Measurements from ENCODE around the gene KIAA0753. TPM values are rescaled to one million over a fixed set of nuclear protein-coding genes. Genes with fewer than 3 reads are reported as not detected.

Gene KIAA0753
- total RNA-seq, 1 donor from 2014 or later = 42.1 TPM

DNA sequence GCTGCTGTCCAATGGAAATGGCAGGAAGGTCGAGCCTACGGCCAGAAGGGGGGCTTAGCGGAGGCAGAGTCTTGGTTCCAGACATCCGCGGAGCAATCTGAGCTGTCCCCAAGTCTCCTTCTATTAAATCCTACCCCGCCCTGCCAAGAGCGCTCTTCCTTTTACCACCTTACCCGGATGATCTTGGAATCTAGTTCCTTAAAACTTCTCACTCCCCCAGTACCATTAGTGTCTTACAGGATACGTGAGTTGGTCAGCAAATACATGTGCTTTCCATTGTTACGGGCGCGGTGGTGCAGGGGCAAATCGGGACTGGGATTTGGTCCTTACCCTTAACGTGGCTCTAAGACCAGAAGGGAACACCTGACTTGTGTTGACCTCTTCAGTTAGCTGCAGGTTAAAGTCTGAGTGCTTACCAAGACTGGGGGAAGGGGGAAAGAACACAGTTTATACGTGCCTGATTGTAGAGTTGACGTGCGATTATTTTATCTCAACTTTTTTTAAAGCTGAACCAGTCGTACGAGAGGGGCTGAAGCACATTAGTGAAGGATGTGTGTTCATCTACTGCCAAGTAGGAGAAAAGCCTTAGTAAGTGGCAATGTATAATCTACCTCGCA lies 844 bp upstream of the KIAA0753 start:
- no peak for DNase-seq (ENCODE audit: low spot score)

DNA sequence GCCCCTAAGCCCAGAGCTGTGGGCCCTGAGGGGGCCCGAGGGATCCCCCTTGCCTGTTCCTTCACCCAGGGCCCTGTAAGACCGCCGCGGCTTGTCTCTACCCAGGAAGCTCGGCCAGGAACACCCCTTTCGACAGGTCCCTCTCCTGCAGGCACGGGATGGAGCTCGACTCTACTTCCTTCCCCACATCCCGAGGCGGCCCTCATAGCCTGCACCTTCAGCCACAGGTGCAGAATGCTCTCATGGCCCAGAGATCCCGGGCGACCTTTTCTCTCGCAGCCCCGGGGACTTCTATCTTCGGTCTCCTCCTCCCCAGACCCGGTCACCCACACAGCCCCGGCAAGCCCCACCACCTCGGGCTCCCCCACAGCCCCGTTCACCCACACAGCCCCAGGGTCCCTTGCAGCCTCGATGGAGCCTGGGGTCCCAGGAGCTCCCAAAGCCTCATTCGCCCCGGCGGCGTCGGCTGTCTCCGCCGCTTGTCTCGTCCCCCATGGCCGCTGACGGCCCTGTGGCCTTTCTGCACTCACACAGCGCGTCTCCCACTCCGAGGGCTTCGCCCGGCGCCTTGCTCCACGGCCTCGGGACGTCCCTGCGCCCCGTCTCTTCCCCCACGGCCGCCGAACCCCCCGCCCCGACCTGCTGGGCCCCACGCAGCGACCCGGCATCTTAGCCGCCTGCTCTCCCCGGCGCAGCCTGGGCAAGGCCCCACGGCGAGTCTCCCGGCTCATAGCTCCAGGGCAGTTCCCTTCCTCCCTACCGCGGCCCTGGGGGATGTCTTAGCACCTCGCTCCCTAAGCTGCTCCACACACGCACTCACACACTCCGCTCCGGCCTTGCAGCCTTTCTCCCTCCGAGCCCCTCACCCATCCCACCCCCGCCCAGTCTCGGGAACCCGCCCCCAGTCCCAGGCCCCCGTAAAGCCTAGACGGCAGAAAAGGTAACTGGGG lies 650 bp downstream of the KIAA0753 start:
- peak; percentile 49 for DNase-seq (ENCODE audit: low spot score)

DNA sequence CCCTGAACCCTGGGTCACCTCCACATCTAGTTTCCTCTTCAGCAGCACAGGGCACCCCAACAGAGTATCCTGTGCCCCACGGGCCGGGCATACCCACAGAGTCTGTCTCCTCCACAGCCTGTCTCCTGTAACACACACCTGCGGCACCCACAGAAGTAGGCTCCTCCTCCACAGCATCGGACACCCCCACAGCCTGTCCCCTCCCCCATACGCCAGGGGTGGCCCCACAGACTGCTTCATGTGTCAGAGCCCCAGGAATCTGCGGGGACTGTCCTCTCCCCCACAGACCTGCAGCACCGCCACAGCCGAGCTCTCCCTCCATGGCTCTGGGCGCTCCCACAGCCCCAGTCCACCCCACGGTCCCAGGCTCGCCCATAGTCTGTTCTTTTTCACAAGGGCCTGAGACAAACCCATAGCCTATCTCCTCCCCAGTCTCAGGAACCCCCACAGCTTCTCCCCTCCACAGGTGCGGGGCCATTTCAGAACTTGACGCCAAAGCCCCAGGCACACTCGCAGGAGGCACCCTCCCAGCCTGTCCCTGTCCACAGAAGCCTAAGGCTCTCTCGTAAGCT lies 1.4 kb downstream of the KIAA0753 start:
- DNase-seq (ENCODE audit: low spot score) = no peak

DNA sequence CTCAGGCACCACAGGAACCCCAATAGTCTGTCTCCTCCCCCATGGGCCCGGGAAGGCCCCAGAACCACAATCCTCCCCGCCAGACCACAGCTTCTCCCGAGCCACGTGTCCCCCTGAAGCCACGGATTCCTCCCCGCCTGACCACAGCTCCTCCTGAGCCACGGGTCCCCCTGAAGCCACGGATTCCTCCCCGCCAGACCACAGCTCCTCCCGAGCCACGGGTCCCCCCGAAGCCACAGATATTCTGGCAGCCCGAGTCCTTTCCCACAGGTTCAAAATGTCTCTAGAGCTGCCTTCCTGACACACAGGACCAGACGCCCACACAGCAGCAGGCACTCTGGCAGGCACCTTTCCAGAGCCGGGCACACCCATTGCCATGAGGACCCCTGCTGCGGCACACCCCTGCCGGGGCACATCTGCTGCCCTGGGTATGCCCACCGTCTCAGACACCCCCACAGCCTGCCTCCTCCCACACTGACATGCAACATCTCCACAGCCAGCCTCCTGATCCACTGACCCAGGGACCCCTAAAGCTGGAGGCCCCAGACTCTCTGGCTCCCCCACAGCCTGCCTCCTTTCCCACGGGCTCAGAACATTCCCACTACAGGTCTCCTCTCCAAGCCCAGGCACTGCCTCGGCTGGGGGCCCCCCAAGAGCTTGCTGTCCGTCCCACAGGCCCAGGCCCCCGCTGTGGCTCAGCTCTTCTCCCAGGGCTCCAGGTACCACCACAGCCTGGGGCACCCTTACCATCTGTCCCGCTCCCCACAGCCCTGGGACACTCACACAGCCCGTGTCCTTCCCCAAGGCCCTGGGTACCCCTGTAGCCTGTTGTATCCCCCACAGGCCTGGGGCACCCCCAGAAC lies 2.2 kb downstream of the KIAA0753 start:
- no peak for DNase-seq (ENCODE audit: low spot score)

DNA sequence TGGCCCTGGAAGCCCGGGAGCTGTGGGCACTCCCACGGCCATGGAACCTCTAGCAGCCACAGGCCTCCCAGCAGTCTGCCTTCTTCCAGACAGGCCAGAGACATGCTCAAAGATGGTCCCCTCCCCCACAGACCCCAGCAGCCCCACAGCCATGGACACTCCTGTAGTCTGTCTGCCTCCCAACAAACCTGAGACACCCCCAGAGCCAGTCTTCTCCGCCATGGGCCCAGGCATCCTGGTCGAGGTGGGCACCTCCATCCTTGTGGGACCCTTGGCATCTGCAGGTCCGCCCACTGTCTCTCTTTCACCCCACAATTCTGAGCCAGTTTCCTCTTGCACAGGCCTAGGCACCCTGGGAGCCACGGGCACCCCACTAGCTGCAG lies 3.1 kb downstream of the KIAA0753 start:
- no peak for DNase-seq (ENCODE audit: low spot score)

DNA sequence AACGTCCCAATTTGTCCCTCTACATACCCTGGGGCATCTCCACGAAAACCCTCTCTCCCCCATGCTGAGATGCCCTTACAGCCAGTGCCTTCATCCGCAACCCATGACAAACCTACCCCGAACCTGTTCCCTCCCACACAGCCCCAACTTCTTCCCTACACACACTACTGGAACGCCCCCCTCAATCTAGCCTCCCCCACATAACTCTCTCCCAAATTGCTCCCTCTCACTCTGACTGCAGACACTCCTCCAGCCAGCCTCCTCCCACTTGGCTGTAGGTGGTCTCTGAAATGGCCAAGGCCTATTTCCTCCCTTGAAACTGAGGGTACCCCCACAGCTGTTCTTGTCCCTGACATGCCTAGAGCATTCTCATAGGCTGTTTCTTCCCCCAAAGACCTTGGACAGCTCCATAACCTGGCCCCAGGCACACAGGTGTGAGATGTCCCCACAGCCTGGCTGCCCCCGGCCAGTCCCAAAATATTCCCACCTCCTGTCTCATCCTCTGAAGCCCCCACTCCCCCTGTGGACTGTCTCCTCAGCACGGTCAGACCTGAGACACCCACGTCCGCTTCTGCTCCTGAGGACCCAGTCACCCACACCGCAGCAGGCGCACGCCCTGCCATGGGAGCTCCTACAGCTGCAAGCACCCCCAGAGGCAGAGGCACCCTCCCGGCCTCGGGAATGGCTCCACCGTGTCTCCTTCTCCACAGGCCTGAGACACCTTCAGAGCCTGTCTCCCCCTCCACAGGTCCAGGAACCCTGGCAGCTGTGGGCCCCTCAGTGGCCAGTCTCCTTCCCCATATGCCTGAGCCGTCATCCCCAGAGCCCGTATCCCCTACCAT lies 3.7 kb downstream of the KIAA0753 start:
- no peak for DNase-seq (ENCODE audit: low spot score)

DNA sequence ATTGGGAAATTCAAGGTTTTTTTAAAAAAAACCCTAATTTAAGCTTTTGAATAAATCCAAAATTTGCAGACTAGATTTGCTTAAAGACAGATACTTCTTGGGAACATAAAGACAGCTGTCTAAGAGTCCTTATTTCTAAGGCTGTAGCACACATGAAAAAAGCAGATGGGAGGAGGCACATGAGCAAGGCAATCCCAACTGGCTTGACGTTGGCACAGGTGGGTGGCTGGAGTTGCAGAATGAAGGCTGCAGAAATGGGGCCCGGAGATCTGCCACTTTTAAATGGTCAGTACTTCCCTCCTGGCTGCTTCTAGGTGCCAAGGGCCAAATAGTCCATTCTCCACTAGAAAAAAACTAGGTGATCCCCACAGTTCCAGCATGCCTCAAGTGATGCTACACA lies 4.4 kb downstream of the KIAA0753 start:
- no peak for DNase-seq (ENCODE audit: low spot score)

DNA sequence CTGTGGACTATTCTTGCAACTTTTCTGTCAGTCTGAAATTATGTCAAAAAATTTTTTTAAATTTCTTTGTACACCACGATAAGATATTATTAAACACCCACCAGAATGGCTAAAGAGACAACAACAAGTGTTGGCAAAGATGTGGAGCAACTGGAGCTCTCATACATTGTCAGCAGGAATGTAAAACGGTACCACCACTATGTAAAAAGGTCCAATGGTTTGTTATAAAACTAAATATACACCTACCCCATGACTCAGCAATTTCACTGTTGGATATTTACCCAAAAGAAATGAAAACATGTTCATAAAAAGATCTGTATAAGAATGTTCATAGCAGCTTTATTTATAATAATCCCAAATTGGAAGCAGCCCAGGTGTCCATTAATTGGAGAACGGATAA lies 7.2 kb downstream of the KIAA0753 start:
- DNase-seq (ENCODE audit: low spot score) = no peak

DNA sequence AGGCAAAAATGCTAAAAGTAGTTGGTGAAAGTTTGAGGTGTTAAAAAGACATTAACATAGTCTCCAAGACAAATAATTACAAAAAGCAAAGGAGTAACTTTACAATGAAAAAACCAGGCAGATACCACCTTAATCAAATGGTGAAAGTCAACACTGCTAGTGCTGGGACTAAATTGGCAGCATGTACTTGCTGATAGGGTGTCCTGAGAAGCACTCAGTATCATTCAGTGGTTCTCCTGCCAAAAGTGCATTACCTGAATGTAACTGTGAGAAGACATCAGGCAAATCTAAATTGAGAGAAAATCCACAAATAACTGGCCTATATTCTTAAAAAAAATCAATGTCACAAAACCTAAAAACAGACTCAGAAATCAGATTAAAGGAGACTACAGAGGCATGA lies 8.0 kb downstream of the KIAA0753 start:
- no peak for DNase-seq (ENCODE audit: low spot score)

DNA sequence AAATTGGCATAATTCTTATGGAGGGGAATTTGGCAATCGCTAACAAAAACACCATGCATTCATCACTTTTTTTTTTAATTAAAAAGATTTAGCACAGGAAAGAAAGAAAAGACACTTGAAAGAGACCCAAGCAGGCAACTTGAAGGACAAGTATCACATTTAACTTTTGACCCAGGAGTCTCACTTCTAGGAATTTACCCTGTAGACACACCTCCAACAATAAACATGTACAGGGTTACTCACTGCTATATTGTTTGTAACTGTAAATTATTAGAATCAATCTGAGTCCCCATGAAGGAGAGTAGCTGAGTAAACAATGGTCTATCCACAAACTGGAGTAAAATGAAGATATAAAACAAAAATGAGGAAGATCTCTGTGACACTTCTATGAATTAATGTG lies 10.1 kb downstream of the KIAA0753 start:
- no peak for DNase-seq (ENCODE audit: low spot score)

DNA sequence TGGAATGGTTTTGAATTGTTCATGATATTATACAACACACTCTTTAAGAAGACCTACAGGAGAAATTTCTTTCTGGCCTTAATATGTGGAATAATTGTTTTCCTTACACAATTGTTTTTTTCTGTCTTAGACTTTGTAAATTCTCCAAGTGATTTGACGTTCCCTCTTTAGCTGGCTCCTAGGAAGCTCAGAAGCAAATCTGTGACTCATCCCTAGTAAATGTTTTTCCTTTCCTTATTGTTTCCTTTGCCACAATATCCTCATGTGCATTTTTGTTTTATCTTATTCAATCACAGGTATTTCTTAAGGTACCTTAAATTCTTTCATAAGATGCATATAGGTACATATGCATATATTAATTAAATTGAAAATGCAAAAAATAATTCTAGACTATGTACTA lies 13.5 kb downstream of the KIAA0753 start:
- DNase-seq (ENCODE audit: low spot score) = no peak

DNA sequence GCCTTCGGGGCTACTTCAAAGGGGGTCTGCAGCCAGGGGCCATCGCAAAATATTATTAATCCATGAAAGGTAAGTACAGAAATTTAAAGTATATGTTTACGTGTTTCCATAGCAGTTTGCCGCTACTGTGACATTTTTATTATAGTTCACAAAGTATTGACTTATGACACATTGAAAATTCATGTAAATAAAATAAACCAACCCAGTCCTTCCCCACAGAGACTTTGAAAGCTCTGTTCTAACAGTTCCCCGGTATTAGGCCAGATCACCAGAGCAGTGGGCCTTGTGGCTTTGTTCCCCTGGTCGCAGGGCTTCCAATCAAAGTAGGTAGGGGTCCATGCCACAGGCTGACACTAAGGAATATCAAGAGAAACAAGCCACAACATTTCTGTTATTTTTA lies 13.9 kb downstream of the KIAA0753 start:
- no peak for DNase-seq (ENCODE audit: low spot score)

DNA sequence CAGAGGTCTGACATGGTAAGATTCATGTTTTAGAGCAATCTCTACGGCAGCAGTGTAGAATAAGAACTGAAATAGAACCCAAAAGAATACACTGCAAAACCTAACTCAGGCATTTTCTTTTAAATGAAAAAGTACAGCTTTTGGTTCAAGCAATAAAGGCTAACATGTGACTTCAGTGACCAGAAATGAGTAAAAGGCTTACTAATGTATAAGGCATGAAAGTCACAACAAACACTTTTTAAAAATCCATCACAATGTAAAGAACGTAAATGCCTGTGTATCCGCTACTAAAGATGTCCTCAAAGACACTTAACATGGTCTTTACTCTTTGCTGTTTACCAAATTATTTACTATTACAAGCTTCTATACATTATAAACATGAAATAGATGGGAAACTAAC lies 16.6 kb downstream of the KIAA0753 start:
- DNase-seq (ENCODE audit: low spot score) = no peak

DNA sequence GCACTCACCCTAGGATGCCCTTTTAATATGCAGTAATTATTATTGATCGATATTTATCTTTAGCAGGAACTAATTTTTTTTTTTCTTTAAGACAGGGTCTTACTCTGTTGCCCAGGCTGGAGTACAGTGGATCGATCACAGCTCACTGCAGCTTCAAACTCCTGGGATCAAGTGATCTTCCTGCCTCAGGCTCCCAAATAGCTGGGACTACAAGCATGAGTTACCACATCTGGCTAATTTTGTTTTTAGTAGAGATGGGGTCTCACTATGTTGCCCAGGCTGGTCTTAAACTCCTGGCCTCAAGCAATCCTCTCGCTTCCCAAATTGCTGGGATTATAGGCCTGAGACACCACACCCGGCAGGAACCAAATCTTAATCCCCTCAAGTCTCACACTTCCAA lies 29.3 kb downstream of the KIAA0753 start:
- DNase-seq (ENCODE audit: low spot score) = no peak

DNA sequence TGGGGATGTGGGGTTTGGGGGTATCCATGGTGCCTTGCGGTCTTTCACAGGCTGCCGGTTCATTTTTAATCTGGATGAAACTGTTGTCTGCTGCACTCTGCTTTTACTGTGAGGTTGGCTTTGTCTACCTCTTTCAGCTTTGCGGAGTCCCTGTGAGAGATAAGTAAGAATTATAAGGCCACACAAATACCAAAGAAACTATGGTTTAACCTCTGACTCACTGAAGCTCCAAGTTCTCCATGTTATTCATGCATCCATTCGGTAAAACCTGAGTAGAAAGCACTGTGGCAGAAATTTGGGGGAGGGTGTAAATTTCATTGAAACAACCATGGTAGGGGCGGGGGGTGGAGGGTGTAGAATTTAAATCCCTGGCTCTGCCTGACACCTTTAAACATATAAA lies 30.5 kb downstream of the KIAA0753 start:
- no peak for DNase-seq (ENCODE audit: low spot score)

DNA sequence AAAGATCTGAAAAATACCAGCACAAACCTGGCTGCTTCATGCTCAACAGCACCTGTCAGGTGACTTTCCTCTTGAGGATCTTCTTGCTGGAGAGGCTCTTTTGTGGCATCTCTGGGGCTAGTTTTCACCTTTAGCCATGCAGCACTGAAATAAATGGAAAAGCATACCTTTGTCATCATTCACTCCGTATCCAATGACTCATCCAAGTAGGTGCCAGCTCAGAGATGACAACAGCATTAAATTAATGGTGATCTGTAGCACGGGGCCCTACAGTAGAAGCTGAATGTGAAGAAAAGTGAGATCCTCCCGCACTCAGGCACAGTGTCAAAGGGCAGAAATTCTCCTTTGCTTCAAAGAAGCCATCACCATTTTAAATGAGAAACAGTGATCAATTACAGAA lies 32.2 kb downstream of the KIAA0753 start:
- no peak for DNase-seq (ENCODE audit: low spot score)

DNA sequence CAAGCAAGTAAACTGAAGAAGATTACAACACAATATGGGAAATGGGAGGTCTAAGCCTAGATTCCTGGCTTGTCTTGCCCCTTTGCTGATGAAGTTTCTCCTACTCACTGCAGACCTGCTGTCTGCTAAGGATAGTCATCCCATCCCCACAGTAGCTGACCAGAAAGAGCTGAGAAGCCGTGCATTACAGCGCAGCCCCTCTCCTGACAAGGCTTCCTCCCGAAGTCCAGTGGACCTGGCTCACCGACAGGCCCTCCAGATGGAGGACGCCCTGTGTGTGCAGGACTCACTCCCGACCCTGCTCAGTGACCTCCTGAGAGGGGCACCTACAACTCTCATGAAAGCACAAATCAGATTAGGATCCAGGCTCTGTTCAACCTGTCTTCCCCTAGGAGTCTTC lies 35.4 kb downstream of the KIAA0753 start:
- no peak for DNase-seq (ENCODE audit: low spot score)

DNA sequence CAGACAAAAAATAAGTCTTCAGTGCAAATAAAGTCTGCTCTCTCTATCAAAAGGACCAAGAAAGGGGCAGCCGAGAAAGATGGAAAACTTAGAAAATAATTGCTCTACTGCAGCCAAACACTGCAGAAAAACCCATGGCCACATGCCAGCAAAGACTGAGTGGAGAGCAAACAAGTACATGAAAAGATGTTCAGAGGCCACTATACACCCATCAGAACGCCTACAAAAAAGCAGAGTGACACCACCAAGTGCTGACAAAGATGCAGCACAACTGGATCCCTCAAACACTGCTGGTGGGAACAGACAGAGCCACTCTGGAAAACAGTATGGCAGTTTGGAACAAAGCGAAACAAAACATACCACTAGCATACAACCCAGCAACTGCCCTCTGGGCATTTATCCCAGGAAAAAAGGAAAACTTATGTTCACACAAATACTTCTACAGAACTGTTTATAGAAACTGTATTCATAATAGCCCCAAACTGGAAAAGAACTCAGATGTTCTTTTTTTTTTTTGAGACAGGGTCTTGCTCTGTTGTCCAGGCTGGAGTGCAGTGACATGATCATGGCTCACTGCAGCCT lies 36.7 kb downstream of the KIAA0753 start:
- no peak for DNase-seq (ENCODE audit: low spot score)

DNA sequence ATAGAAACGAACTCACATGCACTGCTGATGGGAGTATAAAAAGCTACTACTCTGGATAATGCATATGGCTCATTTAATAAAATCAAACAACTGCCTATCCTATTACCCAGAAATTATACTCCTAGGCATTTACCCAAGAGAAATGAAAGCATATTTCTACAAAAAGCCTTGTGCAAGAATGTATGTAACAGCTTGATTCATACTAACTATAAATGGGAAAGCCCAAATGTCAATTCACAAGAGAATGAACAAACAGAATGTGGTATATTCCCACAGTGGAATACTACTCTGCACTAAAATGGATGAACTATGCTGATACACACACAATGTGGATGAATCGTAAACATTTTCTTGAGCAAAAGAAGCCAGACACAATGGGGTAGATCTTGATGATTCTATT lies 38.4 kb downstream of the KIAA0753 start:
- no peak for DNase-seq (ENCODE audit: low spot score)

DNA sequence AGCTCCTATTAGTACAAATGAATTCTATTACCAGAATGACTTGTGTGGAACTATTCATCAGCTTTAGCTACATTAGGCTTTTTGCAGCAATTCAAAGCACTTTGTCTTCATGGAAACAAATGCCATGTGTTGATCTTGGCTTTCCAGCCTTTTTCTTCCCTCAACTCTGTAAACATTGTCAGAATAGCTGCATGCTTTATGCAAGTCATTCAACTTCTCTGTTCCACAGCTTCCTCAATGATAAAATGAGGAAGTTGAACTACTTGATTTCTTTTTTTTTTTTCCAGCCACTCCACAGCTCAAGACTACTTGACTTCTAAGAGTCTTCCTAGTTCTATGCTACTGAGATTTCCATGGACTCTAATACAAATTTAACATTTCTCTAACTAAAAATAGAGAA lies 41.1 kb downstream of the KIAA0753 start:
- DNase-seq (ENCODE audit: low spot score) = no peak

DNA sequence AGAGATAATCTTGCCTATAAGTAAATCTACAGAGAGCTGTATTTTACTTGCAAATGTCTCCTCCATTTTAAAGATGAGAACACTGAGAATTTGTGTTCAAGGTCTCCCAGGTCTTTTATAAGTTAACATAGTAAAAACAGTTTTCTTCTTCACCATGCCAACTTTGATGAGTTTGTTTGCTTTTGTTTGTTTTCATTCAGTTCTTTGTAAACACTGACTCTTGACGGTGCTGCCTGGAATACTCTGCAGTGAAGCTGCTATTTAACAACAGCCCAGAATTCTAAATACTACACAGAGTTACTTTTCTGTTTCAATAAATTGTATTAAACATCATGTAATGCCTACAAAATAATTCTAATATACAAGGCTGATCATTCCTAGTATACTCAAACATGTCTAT lies 42.8 kb downstream of the KIAA0753 start:
- no peak for DNase-seq (ENCODE audit: low spot score)
